MM.1S (cell line): ENCODE measurements around the gene MAGEA6.

Experiments
- DNase-seq: peaks from one replicate; pipeline ENCODE4 v3.0.0-alpha.2; 2015
- H2AFZ ChIP-seq: fragments of 300-600 bp; sonication (generic); 2 replicates; pipeline ENCODE4 v1.6.0; 2016; ENCODE audit warnings: antibody characterized with exemption, low read length
- H3F3A ChIP-seq: fragments of 300-600 bp; sonication (generic); 2 replicates; pipeline ENCODE4 v1.6.1; 2016; ENCODE audit warnings: mild to moderate bottlenecking, antibody characterized with exemption, low read length, moderate library complexity, mixed read lengths; ENCODE audit not compliant: insufficient read depth
- H3K27ac ChIP-seq: fragments of 300-600 bp; sonication (generic); 2 replicates; pipeline ENCODE4 v1.5.1; 2016; ENCODE audit warnings: mild to moderate bottlenecking, low read length
- H3K27me3 ChIP-seq: fragments of 300-600 bp; sonication (generic); replicated peaks from 2 replicates; pipeline ENCODE4 v1.6.0; 2016; ENCODE audit warnings: low read length; ENCODE audit not compliant: insufficient read depth
- H3K36me3 ChIP-seq: fragments of 300-600 bp; sonication (generic); replicated peaks from 2 replicates; pipeline ENCODE4 v1.6.1; 2016; ENCODE audit warnings: mild to moderate bottlenecking, low read length, mixed read lengths; ENCODE audit not compliant: insufficient read depth
- H3K4me1 ChIP-seq: fragments of 300-600 bp; sonication (generic); 2 replicates; pipeline ENCODE4 v1.6.1; 2016; ENCODE audit warnings: low read length, mixed read lengths
- H3K4me2 ChIP-seq: fragments of 300-600 bp; sonication (generic); 2 replicates; pipeline ENCODE4 v1.6.0; 2016; ENCODE audit warnings: low read depth, low read length
- H3K4me3 ChIP-seq: fragments of 300-600 bp; sonication (generic); 2 replicates; pipeline ENCODE4 v1.5.1; 2016; ENCODE audit warnings: low read length, mixed read lengths
- H3K79me2 ChIP-seq: fragments of 300-600 bp; sonication (generic); 2 replicates; pipeline ENCODE4 v1.6.1; 2016; ENCODE audit warnings: mixed run types, low read length, mixed read lengths
- H3K9ac ChIP-seq: fragments of 300-600 bp; sonication (generic); 2 replicates; pipeline ENCODE4 v1.6.1; 2016; ENCODE audit warnings: low read length, mixed read lengths
- H3K9me2 ChIP-seq: fragments of 300-600 bp; sonication (generic); replicated peaks from 2 replicates; pipeline ENCODE4 v1.6.1; 2016; ENCODE audit warnings: mild to moderate bottlenecking, low read length, mixed read lengths; ENCODE audit not compliant: insufficient read depth
- H3K9me3 ChIP-seq: fragments of 300-600 bp; sonication (generic); replicated peaks from 2 replicates; pipeline ENCODE4 v1.6.1; 2016; ENCODE audit warnings: mild to moderate bottlenecking, low read length, mixed read lengths; ENCODE audit not compliant: insufficient read depth
- H4K20me1 ChIP-seq: fragments of 300-600 bp; sonication (generic); 2 replicates; pipeline ENCODE4 v1.6.1; 2016; ENCODE audit warnings: mild to moderate bottlenecking, low read length, moderate library complexity, mixed read lengths; ENCODE audit not compliant: insufficient read depth
- CTCF ChIP-seq: fragments of 300-600 bp; sonication (generic); IDR thresholded peaks from 2 replicates; pipeline ENCODE4 v1.5.1; 2016; ENCODE audit warnings: antibody characterized with exemption, low read length, mixed read lengths
- EZH2 ChIP-seq: fragments of 300-600 bp; sonication (generic); optimal IDR thresholded peaks from 2 replicates; pipeline ENCODE3; 2017; ENCODE audit warnings: low read depth, mild to moderate bottlenecking, antibody characterized with exemption, low read length, mixed read lengths
- EZH2phosphoT487 ChIP-seq: fragments of 300-600 bp; sonication (generic); IDR thresholded peaks from 2 replicates; pipeline ENCODE4 v1.6.1; 2018; ENCODE audit warnings: antibody characterized with exemption, low read length

Gene MAGEA6

GRCh38 chrX:152817078-152817764 lies 47.7 kb upstream of the MAGEA6 start:
- no peaks in the 10 kb centered on the region for H3F3A ChIP-seq
- H3K79me2 ChIP-seq: no peaks in the 10 kb centered on the region
- no peak overlapping the region for H3K4me3 ChIP-seq
- no peak overlapping the region for H3K4me2 ChIP-seq
- H4K20me1 ChIP-seq: no peaks in the 10 kb centered on the region
- no peak overlapping the region for H3K9ac ChIP-seq
- H3K9me3 ChIP-seq: no peaks in the 10 kb centered on the region
- no peak overlapping the region for H3K27ac ChIP-seq
- H3K4me1 ChIP-seq: peaks cover 8% of the 10 kb centered on the region
- TF ChIP-seq CTCF (peak; percentile 36), EZH2 (no peak)
- H3K27me3 ChIP-seq: no peaks in the 10 kb centered on the region
- no peak overlapping the region for H2AFZ ChIP-seq
- no peaks in the 10 kb centered on the region for H3K36me3 ChIP-seq
- no peaks in the 10 kb centered on the region for H3K9me2 ChIP-seq
- DNase-seq: no peak

DNA sequence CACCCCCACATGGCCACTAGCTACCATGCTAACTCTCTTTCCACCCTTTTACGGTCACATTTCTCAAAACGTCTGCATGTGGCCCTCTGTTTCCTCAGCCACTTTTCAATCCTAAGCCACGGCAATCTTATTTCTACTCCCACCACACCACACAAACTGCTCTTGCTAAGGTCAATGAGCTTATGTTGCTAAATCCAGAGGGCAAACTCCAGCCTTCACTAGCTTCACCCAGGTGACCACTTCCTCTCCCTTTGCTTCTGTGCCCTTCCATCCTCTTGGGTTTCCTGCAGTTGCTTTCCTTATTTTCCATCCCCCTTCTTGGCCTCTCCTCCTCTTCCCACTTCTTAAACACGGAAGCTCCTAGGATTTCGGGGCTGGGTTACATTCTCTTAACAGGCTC lies 44.6 kb upstream of the MAGEA6 start:
- no peaks in the 10 kb centered on the region for H3F3A ChIP-seq
- TF ChIP-seq EZH2phosphoT487 (no peak), CTCF (no peak), EZH2 (no peak)
- H3K9ac ChIP-seq: no peak overlapping the region
- no peaks in the 10 kb centered on the region for H4K20me1 ChIP-seq
- H3K27ac ChIP-seq: no peak overlapping the region
- no peaks in the 10 kb centered on the region for H3K9me2 ChIP-seq
- no peak overlapping the region for H2AFZ ChIP-seq
- no peak overlapping the region for H3K4me3 ChIP-seq
- no peaks in the 10 kb centered on the region for H3K27me3 ChIP-seq
- no peak for DNase-seq
- H3K36me3 ChIP-seq: no peaks in the 10 kb centered on the region
- H3K4me2 ChIP-seq: no peak overlapping the region
- H3K9me3 ChIP-seq: no peaks in the 10 kb centered on the region
- no peaks in the 10 kb centered on the region for H3K4me1 ChIP-seq
- no peaks in the 10 kb centered on the region for H3K79me2 ChIP-seq

DNA sequence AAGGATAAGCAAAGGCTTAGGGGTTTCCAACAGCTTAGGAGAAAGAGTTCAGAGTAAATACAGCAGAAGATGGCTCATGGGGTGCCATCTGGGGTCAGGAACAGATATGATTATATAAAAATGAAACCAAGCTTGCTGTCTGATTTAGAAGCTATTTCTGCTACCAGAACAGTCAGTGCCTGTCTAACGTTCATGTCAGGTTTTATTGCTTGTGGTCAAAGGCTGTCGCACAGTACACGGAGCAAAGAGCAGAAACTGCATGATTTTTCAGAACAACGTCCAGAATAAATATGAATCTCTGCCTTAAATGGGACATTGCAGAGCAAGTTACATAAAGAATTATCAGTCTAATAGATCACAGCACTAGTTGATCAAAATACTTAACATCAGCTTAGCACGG lies 43.7 kb upstream of the MAGEA6 start:
- Histone ChIP-seq H3K4me2 (peak overlapping the region; percentile 0; the same call in 1 of the 2 replicates), H3K27ac (no peak overlapping the region), H3K79me2 (no peaks in the 10 kb centered on the region), H3K36me3 (no peaks in the 10 kb centered on the region), H3K27me3 (no peaks in the 10 kb centered on the region), H3K9ac (no peak overlapping the region), H4K20me1 (no peaks in the 10 kb centered on the region), H2AFZ (no peak overlapping the region), H3K9me2 (no peaks in the 10 kb centered on the region), H3F3A (no peaks in the 10 kb centered on the region), H3K9me3 (no peaks in the 10 kb centered on the region), H3K4me3 (no peak overlapping the region), H3K4me1 (no peaks in the 10 kb centered on the region)
- TF ChIP-seq CTCF (no peak), EZH2 (no peak), EZH2phosphoT487 (no peak)
- DNase-seq: no peak
